HG03342 (cell line): ENCODE measurements around the gene CCDC57.
"Not testable (repeated sequence)": the region's sequence is repeated elsewhere in the genome, so short reads cannot be mapped to it uniquely, and the experiment has no call there.

ENCODE experiments used
- ATAC-seq: cut with Tn5 transposase; IDR thresholded peaks from one replicate; pipeline ENCODE4 v1.9.1; 2021; ENCODE audit warnings: mild to moderate bottlenecking, moderate library complexity; ENCODE audit not compliant: unreplicated experiment

Gene CCDC57

DNA sequence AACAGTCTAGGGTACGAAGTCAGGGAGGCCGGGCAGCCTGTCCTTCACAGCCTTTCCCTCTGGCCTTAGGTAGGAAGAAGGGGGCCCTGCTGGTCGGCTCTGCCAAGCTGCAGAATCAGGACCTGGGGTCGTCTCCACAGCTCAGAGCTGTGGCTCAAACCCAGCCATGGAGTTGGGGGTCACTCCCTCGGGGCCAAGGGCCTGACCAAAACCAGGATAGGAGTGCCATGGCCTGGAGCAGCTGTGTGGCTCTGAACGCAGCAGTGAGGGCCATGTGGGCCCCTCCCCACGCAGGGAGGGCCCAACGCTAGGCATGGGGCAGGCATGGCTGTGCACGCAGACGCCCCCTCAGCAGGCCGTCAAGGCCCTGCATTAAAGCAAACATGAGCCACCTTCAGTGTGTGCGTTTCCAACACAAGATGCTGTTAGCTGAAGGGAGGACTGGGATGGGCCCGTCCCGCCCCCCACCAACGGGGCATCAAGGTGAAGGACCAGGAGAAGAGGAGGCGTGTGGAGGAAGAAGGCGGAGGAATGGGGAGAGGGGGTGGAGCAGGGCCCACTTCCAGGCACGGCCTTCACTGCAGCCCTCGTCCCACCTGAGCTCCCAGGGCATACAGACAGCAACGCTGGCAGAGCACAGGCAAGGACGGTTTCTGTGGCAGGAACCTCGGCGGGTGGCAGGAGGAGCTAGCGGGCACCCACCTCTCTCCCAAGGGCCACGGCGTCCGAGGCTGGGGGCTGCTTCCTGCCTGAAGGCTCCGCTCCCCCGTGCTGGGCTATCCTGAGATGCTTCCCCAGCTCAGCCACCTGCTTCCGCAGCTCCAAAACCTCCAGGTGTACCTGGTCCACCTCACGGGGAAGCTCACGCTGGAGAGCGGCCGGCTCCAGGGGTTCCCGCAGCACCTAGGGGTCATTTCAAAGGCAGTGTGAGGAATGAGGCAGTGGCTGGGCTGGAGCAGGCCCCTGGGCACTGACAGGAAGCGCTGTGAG, 55.3 kb downstream of the CCDC57 start:
- no peak for ATAC-seq

DNA sequence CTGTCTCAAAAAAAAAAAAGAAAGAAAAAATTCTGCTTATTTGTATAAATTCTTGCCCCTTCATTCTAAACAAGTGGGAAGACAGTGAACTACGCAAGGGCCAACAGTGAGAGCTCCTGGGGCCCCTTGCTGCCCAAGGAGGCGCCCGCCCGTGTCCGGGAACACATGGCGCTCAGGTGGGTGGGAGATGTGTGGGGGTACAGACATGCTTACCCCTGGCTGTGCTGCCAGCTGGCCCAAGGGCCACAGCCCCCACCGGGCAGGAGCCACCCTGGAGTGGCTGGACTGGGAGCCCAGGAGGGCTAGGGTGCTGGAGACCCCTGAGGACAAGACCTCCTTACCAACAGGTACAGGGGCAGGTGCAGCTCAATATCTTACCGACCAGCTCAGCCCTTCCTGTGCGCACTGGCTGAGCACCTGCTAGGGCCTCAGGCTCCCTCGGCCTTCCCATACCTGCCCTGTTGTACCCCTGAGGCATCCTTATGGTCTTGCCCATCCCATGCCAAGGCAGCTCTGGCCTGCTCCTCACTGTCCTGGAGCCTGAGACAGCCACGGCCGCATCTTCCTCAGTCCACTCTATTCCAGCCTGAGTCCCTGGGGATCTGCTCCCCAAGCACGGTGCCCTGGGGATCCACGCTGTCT, 56.2 kb downstream of the CCDC57 start:
- no peak for ATAC-seq

DNA sequence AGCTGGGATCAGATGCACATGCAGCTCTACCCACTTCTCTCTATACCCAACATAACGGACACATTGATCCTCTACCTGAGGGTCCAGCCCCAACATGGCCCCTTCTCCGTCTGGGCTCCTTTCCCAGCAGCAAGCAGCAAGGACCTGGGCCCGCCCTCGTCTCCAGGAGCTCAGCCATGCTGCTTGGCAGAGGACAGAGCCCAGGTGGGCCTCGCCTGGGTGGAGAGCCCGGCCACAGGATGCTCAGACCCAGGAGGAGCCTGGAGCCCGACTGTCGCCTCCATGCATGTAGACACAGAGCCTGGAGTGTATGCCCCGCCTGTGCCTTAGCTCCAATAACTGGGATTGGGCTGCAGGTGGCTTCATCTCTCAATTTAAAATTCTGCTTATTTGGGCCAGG, 57.0 kb downstream of the CCDC57 start:
- no peak for ATAC-seq

DNA sequence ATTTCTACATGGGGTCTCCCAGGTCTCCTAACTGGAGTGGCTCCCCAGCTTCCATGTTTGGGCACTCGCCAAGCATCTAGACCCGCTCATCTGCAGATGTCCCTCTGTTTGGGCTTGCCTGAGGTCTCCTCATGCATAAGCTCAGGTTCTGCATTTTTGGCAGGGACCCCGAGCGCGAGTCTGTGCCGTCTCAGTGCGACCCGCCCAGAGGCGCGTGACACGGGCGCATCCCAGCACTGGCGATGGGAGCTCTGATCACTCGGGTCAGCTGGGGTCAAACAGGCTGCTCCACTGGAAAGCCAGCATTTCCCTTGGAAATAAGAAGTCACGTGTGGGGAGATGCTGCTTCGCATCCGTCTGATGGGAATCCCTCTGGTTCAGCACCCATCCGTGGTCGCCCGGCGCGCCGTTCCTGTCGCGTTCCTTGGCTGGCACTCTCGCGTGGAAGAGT, 57.7 kb downstream of the CCDC57 start:
- ATAC-seq = no peak

DNA sequence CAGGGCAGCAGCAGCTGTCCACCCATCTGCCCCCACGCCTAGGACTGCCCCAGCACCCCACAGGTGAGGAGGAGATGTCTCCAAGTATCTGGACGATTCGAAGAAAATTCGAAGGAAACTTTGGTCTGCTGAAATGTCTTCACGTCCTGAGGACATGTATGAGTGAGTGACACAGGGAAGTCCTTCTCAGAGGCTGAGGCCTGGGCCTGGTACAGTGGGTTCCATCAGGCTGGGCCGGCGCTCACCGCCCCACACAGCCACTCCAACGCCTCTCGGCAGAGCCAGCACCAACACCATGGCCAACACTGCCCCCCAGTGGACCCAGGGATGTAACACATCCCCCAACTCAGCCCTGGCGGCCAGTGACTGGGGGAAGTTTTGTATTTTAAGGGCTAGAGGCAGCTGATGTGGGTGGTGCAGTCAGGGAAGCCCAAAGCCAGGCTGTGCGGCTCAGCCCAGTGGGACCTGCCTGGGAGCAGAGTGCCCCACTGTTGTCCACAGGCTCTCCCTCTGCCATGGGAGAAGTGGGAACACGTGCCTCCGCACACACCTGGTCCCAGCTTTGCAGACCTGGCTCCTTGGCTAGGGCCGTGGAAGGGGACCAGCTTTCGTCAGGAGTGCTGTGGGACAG, 58.8 kb downstream of the CCDC57 start:
- ATAC-seq = no peak

DNA sequence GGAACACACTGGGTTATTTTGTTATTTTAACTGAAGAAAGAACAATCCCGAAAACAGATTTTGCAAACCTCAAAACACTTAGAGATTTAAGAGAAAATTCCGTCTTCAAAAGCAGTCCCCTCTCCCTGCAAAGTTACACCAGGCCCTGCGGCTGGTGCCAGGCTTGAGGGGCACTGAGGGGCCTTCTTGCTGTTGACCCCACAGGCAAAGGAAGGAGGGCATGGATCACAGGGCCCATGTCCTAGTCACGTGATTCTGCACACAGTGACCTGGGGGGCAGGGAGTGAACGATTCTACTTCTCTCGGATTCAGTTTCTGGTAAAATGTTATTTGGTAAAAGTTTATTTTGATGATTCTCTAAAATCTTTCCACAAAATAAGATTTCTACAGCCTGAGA, 59.3 kb downstream of the CCDC57 start:
- ATAC-seq = no peak

DNA sequence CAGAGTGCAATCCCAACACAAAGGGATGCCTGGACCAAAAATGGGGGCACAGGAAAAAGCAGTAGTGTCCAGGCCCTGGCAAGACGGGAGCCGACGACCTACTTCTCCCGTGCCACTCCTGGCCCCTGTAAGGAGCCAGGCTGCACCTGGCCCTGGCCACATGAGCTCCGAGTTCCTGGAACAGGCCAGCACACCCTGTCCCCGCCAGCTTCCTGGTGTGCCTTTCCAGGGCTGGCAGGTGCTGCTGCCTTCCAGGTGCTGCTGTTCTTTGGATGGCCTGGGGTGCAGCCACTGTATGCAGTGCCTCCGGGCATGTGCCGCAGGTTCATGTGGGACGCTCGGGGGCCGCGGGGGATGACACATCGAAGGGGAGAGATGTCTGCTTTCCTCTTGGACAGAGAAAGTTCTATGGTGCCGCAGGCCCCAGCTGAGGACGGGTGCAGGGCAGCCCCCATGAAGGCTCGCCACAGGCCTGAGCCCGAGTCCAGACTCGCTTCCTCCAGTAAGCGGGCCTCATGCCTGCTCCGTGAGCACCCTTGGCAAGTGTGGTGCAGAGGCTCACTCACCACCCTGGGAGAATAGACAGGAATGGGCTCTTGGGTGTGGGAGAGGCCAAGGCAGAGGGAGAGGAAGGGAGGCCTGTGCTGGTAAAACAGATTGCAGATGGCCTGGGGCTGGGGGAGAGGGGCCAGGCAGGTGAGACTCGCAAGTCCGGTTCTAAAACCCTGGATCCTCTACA, 59.9 kb downstream of the CCDC57 start:
- ATAC-seq = no peak

DNA sequence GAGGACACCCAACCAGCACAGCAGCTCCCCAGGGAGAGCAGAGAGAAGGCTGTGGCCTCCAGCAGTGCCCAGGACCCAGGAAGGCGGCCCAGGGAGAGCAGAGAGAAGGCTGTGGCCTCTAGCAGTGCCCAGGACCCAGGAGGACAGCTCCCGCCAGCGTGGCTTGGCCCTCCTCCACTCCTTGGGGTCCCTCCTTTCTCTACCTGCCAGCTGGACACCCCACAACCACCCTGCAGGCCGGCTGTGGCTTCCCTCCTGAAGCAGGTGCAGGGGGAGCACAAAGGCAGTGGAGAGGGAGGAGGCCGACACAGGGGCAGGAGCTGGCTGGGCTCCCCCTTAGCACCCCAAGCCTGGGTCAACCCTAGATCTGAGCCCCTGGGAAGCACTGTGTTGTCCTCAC, 60.5 kb downstream of the CCDC57 start:
- no peak for ATAC-seq

DNA sequence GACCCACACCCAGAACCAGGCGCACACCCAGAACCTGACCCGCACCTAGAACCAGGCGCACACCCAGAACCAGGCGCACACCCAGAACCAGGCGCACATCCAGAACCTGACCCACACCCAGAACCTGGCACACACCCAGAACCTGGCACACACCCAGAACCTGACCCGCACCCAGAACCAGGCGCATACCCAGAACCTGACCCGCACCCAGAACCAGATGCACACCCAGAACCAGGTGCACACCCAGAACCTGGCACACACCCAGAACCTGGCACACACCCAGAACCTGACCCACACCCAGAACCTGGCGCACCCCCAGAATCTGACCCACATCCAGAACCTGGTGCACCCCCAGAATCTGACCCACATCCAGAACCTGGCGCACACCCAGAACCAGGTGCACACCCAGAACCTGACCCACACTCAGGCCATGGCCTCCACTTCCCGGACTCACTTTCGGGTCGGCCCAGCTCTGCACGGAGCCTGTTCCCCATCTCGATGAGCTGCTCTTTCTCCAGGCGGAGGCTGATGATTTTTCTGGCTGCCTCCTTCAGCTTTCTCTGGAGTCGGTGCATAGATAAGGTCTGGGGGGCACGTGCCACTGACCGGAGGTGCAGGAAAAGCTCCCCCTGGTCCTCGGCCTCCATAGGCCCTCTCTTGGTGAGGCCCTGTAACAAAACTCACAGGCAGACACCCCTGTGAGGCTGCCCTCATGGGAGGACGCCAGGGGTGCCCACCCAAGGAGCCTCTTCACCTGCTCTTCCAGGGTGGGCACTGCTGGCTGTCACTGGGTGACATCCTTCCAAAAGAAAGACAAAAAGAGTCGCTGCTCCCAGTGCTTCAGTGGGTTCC, 61.3 kb downstream of the CCDC57 start:
- no peak for ATAC-seq

DNA sequence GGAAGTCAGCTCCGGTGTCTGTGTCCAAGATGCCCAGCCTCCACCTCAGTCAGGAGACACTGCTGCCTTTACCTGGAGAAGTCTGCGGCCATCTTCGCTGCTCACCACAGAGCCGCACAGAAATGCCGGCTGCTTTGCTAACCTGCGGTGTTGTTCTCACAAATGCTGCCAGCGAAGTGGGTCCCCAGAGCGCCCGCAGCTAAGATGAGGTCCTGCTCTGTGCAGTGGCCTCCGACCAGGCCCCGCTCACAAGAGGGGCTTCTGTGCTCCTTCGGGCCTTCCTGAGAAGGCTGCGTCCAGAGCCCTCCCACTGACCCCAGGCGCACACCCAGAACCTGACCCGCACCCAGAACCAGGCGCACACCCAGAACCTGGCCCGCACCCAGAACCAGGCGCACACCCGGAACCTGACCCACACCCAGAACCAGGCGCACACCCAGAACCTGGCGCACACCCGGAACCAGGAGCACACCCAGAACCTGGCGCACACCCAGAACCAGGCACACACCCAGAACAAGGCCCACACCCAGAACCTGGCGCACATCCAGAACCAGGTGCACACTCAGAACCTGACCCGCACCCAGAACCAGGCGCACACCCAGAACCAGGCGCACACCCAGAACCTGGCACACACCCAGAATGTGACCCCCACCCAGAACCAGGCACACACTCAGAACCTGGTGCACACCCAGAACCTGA, 63.1 kb downstream of the CCDC57 start:
- no peak for ATAC-seq

DNA sequence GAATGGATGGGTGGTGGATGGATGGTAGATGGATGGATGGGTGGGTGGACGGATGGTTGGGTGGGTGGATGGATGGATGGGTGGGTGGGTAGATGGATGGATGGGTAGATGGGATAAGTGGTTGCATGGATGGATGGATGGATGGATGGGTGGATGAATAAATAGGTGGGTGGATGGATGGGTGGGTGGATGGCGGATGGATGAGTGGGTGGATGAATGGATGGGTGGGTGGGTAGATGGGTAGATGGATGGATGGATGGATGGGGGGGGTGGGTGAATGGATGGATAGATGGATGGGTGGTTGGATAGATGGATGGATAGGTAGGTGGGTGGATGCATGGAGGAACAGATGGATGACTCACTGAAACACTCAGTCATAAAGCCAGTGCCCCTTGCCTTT, 63.6 kb downstream of the CCDC57 start:
- ATAC-seq = no peak

DNA sequence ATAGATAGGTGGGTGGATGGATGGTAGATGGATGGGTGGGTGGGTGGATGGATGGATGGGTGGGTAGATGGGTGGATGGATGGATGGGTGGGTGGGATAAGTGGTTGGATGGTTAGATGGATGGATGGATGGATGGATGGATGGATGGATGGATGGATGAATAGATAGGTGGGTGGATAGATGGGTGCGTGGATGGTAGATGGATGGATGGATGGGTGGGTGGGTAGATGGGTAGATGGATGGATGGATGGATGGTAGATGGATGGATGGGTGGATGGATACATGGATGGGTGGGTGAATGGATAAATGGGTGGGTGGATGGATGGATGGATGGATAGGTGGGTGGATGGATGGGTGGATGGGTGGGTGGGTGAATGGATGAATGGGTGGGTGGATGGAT, 64.6 kb downstream of the CCDC57 start:
- ATAC-seq = no peak

DNA sequence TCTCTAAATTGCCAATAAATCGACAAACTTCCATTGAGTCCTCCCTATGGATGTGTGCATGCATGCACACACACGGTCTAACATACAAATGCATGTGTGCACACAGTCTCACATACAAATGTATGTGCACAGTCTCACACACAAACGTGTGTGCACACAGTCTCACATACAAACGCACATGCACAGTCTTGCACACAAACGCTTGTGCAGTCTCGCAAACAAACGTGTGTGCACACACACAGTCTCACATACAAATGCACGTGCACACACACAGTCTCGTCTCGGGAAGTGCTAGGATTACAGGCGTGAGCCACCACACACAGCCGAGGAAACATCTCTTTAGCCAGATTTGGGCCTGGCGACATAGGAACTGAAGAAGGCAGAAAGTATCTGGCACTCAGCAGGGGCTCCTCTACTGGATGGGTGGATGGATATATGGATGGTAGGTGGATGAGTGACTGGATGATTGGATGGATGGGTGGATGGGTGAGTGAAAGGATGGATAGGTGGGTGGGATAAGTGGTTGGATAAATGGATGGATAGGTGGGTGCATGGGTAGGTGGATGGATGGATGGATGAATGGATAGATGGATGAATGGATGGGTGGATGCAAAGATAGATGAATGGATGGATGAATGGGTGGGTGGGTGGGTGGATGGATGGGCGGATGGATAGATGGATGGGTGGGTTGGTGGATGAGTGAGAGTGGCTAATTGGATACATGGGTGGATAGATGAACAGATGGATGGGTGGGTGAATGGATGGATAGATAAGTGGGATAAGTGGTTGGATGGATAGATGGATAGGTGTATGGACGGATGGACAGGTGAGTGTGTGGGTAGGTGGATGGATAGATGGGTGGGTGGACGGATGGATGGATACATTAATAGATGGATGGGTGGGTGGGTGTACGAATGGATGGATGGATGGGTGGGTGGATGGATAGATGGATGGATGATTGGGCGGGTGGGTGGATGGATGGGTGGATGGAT, 65.7 kb downstream of the CCDC57 start:
- ATAC-seq = no peak

DNA sequence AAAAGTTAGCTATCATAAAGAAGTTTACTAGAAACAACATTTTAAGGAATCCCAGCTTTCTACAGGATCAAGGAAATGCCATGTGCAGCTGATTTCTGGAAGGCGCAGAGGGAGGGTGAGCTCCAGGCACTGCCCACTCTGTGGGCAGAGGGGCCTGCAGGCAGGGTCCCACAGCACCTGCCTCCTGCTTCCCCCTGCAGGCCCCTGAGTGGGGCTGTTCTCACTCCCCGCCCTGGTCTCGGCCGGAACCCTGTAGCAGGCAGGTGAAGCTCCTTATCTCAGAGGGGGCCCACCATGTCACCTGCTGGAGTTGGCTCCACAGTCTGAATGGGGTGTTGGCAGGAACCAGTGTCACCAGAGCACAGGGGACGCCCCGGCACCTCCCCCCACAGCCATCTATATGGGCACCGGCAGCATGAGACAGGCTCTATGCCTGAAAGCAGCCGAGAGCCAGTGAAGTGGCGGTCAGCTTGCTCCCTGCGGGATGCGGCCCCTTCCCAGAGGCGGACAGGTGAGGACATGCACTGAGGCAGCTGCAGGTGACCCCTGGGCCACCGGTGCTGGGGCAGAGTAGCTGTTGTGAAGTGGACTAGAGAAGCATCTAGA, 67.0 kb downstream of the CCDC57 start:
- no peak for ATAC-seq

DNA sequence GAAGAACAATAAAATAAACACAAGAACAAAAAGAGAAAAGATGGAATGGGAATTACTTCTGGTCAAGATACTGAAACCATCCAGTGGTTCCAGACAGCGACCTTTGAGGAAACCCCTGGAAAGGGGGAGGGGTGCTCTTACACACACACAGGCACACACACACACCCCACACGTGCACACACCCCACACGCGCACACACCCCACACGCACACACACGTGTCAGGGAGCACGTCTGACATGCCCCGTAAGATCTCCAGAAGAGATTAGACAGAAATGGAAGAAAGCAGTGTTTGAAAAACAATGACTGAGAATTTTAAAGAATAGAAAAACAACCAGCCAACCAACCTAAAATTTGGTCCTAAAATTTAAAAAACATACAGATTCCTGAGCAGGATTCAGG, 69.3 kb downstream of the CCDC57 start:
- ATAC-seq = no peak

DNA sequence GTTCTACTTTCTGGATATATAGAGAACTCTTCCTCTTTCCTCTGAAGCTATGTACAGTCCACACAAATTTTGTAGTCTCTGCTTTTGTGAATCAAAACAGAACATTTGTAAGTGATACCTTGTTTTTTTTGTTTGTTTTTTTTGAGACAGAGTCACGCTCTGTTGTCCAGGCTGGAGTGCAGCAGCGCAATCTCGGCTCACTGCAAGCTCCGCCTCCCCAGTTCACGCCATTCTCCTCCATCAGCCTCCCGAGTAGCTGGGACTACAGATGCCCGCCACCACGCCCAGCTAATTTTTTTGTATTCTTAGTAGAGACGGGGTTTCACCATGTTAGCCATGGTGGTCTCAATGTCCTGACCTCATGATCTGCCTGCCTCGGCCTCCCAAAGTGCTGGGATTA, 72.7 kb downstream of the CCDC57 start:
- not testable (repeated sequence) for ATAC-seq

DNA sequence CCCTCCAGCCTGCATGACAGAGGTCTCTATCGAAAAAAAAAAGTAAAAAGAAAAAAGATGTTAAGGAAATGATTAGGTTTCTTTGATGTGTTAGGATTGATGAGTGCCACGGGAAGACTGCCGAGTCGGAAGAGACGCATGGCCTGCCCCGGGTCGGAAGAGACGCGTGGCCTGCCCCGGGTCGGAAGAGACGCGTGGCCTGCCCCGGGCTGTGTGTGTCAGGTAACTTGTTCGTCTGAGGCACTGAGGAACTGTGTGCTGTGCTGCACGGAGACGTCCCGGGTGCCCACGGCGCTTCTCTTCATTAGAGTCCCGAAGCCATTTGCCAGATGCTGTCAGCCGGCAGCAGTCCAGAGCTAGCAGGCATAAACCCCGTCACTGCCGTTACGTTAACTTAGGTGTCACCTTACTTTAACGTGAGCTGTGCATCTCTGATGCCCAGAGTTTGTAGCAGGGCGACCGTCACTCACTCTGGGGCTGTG, 74.1 kb downstream of the CCDC57 start:
- ATAC-seq = no peak

DNA sequence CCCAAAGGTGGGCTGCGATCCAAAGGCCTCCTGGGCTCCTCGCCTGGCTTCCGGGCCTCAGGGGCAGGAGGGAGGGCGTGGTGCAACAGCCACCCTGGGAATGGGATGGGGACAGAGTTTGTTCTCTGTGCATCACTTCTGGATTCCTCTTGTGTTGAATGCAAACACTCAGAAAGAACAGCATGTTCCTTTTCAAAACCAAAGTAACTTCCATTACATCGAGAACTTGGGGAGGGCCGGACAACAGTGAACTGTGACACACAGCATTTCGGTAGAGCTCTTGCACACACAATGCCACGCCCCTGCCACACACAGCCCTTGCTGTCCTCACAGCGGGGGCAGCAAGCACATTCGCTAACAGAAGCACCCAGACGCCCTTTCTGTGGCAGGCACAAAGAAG, 78.5 kb downstream of the CCDC57 start:
- no peak for ATAC-seq
